Measurements from ENCODE around the gene RBM12.

- no peak for TF ChIP-seq MAX (IDR thresholded peaks at IDR 0.05; ENCODE audit: insufficient read depth, insufficient read length)
- TF ChIP-seq POLR2A (IDR thresholded peaks at IDR 0.05; ENCODE audit: low read depth, low read length): no peak
- TF ChIP-seq CTCF (IDR thresholded peaks at IDR 0.05; ENCODE audit: extremely low read depth in 1 of 2, insufficient read depth in 1 of 2, low read depth in 1 of 2, low read length in 2 of 2): no peak
- TF ChIP-seq EZH2 (IDR thresholded peaks at IDR 0.05; ENCODE audit: borderline replicate concordance, low read depth, low read length, severe bottlenecking): no peak
- no peak for TF ChIP-seq GATA2 (IDR thresholded peaks at IDR 0.05; ENCODE audit: insufficient read depth, insufficient read length, low read depth, low read length)
- TF ChIP-seq POLR2AphosphoS5 (IDR thresholded peaks at IDR 0.05; ENCODE audit: insufficient read depth, low read depth, low read length): no peak
- no peak for TF ChIP-seq FOS (IDR thresholded peaks at IDR 0.05; ENCODE audit: borderline replicate concordance, insufficient read depth, low read length)
- no peak for TF ChIP-seq JUN (IDR thresholded peaks at IDR 0.05; ENCODE audit: borderline replicate concordance, insufficient read depth, insufficient read length, low read depth)
Observed at GRCh38 chr20:35641743-35642142, 23.0 kb downstream of the RBM12 start.

Data from endothelial cell of umbilical vein (primary cell).